GM19025 (cell line): ENCODE data around the gene RASA4.
"Not testable (repeated sequence)": the region's sequence is repeated elsewhere in the genome, so short reads cannot be mapped to it uniquely, and the experiment has no call there.

Experiments used
- ATAC-seq: cut with Tn5 transposase; IDR thresholded peaks from one replicate; pipeline ENCODE4 v1.9.1; 2021; ENCODE audit warnings: mild to moderate bottlenecking, low read depth, moderate library complexity; ENCODE audit not compliant: unreplicated experiment

RASA4 gene

DNA sequence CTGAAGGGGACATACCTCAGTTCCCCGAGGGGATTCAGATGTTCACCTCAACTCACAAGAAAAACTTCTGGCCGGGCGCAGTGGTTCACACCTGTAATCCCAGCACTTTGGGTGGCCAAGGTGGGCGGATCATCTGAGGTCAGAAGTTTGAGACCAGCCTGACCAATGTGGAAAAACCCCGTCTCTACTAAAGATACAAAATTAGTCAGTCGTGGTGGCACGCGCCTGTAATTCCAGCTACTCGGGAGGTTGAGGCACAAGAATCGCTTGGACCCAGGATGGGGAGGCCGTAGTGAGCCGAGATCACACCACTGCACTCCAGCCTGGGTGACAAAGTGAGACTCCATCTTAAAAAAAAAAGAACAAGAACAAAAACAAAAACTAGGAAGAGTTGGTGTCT is 71.3 kb downstream of the RASA4 start:
- ATAC-seq, result not testable (repeated sequence)

DNA sequence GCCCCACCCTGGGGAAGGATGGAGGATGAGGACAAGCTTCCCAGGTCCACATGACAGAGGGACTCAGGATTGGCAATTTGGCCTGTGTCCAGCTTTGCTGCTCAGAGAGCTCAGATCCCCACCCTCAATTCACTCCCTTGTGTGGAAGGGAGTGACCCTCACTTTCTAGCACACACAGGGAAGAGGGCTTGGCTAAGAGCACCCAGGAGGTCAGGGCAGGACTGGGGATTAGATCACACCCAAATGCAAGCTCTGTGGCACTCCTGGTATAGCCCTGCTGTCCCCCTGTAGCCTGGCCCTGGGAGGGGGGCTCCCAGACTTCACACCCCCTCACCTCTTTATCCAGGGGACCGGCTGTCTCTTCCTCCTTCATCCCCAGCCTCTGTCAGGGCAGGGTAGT is 72.2 kb downstream of the RASA4 start:
- not testable (repeated sequence) for ATAC-seq

DNA sequence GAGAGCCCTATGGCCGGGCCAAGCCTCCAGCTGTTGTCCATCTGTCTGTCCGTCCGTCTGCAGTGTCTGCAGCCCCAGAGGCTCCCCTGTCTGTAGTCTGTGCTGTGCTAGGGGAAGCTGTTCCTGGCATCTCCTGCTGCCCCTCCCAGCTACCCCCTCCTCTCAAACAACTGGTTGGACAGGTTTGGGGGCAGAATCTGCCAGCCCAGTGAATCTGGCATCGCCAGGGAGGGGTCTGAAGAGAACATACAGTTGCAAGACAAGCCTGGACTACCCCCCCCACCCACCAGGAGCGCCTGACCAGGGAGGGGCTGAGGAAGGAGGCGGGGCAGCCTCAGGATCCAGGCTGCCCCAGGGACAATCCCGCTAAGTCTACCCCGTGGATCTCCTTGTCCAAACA is 73.0 kb downstream of the RASA4 start, which contains the start of gene UPK3BL2:
Gene UPK3BL2, minus strand, starts transcription at position 101 of the 400 bp plus-strand sequence. Its CDS starts 60 bp downstream, at position 41.
- not testable (repeated sequence) for ATAC-seq

DNA sequence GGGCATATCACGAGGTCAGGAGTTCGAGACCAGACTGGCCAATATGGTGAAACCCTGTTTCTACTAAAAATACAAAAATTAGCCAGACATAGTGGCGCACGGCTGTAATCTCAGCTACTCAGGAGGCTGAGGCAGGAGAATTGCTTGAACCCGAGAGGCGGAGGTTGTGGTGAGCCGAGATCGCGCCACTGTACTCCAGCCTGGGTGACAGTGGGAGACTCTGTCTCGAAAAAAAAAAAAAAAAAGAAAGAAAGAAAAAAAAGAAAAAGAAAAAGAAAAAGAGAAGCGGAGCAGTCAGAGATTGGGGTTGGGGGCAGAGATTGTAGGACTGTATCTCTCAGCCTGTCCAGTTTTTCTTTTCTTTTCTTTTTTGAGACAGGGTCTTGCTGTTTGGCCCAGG is 73.8 kb downstream of the RASA4 start:
- ATAC-seq, result not testable (repeated sequence)

DNA sequence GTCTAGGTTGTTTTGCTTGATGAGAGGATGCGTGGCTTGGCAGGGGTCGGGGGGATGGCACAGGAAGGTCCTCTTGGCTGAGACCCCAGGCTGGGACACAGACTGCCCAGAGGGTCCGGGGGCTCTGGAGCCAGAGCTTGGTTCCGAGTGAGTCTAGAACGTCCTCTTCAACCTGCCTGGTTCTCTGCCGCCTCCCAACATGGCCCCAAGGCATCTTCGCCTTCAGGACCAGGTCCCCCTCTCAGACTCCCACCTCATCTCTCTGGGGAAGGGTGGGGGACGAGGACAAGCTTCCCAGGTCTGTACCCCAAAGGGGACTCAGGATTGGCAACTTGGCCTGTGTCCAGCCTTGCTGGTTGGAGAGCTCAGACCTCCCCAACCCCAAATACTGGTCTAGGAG is 74.5 kb downstream of the RASA4 start:
- ATAC-seq, result not testable (repeated sequence)

DNA sequence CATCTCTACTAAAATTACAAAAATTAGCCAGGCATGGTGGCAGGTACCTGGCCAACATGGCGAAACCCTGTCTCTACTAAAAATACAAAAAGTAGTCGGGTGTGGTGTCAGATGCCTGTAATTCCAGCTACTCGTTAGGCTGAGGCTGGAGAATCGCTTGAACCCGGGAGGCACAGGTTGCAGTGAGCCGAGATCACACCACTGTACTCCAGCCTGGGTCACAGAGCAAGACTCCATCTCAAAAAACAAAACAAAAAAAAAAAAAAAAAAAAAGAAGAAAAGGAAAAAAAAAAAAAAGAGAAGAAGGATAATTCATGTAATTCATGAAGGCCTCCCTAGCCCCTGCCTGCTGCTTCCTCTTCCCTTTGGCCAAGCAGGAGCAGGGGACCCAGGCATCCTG is 76.0 kb downstream of the RASA4 start:
- not testable (repeated sequence) for ATAC-seq

DNA sequence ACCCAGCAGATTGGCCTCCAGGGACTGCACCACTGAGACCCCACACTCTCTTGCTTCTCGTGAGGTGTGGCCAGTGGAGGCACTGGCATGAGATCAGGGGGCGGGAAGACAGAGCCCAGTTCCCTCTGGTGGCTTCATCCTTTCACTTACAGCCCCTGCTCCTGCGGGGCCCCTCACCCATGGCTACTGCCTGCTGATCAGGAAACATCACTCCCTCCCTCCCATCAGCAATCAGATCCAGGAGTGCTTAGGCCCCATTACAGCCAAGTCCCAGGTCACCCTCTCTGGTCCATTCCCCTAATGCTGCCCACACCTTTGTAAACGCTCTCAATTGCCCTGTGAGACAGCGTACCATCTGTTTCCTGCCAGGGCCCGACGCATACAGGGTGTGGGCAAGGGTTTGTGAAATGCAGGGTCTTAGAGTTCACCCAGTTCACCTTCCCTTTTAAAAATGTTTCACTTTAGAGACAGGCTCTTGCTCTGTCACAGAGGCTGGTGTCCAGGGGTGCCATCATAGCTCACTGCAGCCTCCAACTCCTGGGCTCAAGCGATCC is 81.4 kb downstream of the RASA4 start:
- not testable (repeated sequence) for ATAC-seq

DNA sequence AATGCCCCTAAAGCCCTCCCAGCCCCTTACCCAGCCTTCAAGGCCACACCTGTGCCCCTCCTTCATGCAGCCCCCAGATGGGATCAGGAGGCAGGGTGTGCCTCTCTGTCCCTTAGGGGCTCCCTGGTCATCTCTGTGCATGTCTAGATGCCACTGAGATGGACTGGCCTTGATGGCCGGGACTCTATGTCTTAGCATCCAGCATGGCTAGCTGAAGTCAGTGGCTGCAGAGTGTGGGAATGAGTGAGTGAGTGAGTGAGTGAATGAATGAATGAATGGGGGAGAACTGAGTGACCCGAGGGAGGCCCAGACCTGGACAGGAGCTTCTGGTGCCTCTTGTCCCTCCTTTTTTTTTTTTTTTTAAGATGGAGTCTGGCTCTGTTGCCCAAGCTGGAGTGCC is 84.4 kb downstream of the RASA4 start:
- ATAC-seq, result not testable (repeated sequence)

DNA sequence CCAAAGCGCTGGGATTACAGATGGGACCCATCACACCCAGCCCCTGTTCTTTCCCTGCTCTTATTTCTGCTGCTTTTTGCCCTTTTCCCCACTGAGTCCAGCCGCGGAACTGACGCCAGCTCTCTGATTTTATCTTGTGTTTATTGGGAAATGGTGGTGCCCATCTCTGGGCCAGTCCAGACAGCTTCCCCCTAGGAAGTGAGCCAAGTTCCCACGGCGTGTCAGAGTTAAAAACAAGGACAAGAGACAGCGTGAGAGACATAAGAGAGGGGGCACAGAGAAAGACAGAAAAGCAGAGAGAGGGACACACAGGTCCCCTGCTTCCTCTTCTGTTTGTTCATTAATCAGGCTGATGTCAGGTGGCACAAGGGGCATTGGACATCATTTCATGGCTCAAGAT is 85.0 kb downstream of the RASA4 start:
- ATAC-seq, result not testable (repeated sequence)

DNA sequence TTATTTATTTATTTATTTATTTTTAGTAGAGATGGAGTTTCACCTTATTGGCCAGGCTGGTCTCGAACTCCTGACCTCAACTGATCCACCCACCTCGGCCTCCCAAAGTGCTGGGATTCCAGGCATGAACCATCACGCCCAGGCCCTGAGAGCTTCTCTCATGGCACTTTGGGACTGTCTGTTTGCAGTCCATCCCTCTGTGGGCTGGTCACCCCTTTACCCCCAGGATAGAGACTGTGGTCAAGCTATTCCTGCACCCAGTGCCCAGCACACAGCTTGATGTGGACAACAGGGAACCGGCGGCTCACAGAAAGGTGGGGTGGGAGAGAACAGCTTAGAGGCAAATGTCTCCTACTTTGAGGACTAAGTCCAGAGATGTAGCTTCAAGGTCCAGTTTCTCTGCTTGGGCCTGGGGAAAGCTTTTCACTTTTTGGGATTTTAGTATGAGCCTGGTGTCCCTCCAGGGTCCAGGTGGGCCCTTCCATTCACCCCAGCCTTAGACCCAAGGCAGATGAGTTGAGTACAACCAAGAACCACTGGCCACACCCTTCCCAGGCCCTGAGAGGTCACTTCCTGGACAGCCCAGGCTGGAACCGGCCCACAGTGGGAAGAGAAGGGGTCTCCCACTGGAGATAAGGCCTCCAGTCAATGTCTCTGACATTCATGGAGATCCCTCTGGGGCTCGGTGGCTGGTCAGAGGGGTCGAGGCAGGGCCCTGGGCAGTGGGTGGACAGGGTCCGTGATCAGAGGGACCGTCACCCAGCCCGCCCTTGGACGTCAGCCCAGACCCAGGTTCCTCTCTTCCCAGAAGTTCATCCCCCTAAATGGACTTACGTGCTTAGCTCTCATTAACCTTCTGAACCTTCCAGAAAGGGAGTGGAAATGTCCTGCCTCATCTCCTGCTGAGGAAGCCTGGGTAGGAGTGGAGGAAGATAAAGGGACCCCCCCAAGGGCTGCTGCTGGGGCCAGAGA is 88.4 kb downstream of the RASA4 start:
- not testable (repeated sequence) for ATAC-seq

DNA sequence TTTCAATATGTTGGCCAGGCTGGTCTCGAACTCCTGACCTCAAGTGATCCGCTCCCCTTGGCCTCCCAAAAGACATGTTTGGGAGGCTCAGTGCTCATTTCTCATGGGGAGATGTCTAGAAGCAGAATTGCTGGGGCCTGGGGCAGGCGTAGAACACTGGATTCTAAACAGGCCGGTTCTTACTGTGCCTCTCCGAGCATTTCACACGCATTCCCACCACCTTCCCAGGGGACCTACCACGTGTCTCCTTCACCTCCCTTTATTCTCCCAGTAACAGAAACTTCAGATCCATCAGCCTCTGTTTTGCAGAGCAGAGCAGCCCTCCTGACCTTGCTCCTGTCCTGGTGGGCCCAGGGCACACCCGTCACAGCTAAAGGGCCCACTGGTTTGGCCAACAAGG is 89.4 kb downstream of the RASA4 start:
- not testable (repeated sequence) for ATAC-seq

DNA sequence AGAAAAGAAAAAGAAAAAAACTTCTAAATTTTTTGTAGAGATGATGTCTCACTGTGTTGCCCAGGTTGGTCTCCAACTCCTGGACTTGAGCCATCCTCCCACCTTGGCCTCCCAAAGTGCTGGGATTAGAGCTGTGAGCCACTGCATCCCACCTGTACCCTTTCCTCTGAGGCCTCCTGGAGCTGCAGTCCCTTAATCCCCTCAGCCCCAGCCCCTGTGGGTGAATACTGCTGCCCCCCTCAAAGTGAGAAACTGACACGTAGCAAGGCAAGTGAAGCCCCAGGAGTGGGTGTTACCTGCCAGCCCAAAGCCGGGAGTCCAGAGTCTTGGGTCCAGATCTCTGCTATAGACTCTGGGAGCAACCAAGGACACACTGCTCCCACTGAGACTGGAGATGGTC is 91.8 kb downstream of the RASA4 start:
- not testable (repeated sequence) for ATAC-seq
